Upper lobe of right lung (tissue), 1 donor: ENCODE results near the gene ALG12. TPM values are rescaled to one million over a fixed set of nuclear protein-coding genes. Genes with fewer than 3 reads are reported as not detected.

Experiments
- ATAC-seq: fragments of 200-7000 bp; cut with Tn5 transposase; one replicate; pipeline ENCODE4 v1.9.1; 2020; ENCODE audit warnings: mild to moderate bottlenecking, moderate library complexity
- DNase-seq: peaks from one replicate; pipeline ENCODE4 v3.0.0-alpha.2; 2020
- H3K27ac ChIP-seq: fragments of 200-600 bp; one replicate; pipeline ENCODE4 v1.8.0; 2022
- H3K27me3 ChIP-seq: fragments of 200-600 bp; one replicate; pipeline ENCODE4 v1.8.0; 2022; ENCODE audit warnings: mild to moderate bottlenecking
- H3K36me3 ChIP-seq: fragments of 200-600 bp; one replicate; pipeline ENCODE4 v1.8.0; 2022
- H3K4me1 ChIP-seq: fragments of 200-600 bp; one replicate; pipeline ENCODE4 v1.8.0; 2022
- H3K4me3 ChIP-seq: fragments of 200-600 bp; one replicate; pipeline ENCODE4 v1.8.0; 2022; ENCODE audit warnings: mild to moderate bottlenecking
- H3K9me3 ChIP-seq: fragments of 200-600 bp; one replicate; pipeline ENCODE4 v1.8.0; 2022
- intact Hi-C: fragments of 100-400 bp; cut with DNase I; formaldehyde crosslinking; loops from one replicate; pipeline ENCODE4 v1.11.0; 2022
- total RNA-seq: library from RNA; stranded (reverse); fragmentation: NEBNext Ultra II Directional; extraction: Animal tissue kit (Norgen Biotek cat#: 25700); gene quantifications from one replicate; pipeline ENCODE4 v1.2.1, GENCODE V29; 2021
- TF ChIP-seq, protein P1 (sequence below): fragments of 200-600 bp; IDR thresholded peaks from one replicate; pipeline ENCODE4 v1.8.0; 2022; ENCODE audit warnings: antibody characterized with exemption
- donor health status: DM: no; HTN: yes; CAD: no; lungs with severe emphysema.

ALG12 gene
- total RNA-seq, 1 donor from 2014 or later: 28.1 TPM

DNA sequence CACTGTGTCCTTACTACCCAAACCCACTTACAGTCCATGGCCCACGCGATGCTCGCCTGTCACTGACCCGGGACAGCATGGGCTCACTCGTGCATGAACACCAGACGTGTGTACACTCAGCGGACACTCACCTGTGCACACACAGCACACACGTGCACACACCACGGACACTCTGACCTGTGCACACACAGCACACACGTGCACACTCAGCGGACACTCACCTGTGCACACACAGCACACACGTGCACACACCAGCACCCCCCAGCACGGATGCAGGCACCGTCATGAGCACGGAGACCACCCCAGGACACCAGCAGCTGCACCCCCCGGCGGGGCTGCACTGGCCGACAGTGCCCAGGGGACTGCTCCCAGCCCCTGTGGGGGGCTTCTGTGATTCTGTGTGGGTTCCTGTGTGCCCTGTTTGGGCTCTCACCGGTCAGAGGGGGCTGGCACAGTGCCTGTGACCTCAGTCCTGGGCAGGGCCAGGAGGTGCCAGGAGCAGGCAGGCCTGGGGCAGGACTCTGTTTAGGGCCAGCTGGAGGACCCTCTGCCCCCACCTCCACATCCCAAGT is 20.4 kb upstream of the ALG12 start:
- no peak overlapping the region for H3K27ac ChIP-seq
- intact Hi-C loops: loop anchor here (10.0 kb wide), 1 partner anchor 46 kb away; no protein-coding TSS in a partner anchor

DNA sequence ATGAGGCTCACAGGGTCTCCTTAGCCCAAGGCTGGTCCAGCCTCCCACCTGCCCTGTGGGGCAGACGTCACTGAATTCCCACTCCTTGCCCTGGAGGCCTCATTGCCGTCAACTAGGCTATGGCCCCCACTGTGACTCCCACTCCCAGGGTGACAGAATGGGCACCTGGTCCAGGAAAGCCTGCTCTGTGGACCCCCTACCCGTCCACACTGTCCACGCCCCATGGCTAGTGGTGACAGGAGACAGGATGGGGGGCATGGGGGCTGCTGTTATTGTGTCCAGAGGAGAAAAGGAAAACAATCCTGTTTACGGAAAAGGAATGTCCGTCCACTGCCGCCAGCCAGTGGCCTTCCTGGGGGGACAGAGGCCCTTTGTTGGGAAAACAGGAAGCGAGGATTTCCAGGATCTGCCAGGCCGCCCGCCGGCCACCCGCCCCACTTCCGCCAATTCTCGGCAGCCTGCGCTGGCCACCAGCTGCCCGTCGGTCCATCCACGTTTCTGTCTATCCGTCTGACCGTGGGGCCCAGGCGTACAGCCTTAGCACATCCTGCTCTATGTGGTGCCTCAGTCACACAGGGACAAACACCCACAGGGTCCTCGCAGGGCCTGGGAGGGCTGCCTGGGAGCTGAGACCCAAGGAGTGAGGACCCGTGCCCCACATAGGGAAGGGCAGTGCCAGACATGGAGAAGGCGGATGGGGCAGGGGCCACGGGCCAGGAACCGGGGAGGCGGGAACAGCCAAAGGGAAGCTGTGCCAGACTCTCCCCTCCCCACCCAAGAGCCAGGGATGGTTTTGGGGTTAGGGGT is 19.7 kb upstream of the ALG12 start:
- no peaks in the 10 kb centered on the region for H3K9me3 ChIP-seq
- no peak overlapping the region for H3K4me3 ChIP-seq
- peak; percentile 71 for DNase-seq
- H3K36me3 ChIP-seq: no peaks in the 10 kb centered on the region
- peak overlapping the region; percentile 95 for H3K27ac ChIP-seq
- intact Hi-C loops: loop anchor here (10.0 kb wide), 1 partner anchor 47 kb away; no protein-coding TSS in a partner anchor
- H3K27me3 ChIP-seq: no peaks in the 10 kb centered on the region
- no peak for ATAC-seq
- H3K4me1 ChIP-seq: peaks cover 30% of the 10 kb centered on the region
- TF ChIP-seq, protein P1, sequence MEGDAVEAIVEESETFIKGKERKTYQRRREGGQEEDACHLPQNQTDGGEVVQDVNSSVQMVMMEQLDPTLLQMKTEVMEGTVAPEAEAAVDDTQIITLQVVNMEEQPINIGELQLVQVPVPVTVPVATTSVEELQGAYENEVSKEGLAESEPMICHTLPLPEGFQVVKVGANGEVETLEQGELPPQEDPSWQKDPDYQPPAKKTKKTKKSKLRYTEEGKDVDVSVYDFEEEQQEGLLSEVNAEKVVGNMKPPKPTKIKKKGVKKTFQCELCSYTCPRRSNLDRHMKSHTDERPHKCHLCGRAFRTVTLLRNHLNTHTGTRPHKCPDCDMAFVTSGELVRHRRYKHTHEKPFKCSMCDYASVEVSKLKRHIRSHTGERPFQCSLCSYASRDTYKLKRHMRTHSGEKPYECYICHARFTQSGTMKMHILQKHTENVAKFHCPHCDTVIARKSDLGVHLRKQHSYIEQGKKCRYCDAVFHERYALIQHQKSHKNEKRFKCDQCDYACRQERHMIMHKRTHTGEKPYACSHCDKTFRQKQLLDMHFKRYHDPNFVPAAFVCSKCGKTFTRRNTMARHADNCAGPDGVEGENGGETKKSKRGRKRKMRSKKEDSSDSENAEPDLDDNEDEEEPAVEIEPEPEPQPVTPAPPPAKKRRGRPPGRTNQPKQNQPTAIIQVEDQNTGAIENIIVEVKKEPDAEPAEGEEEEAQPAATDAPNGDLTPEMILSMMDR: no peak

More for the DNA sequence above, 20.4 kb upstream of the ALG12 start:
- DNase-seq: peak; percentile 67
- Histone ChIP-seq H3K4me1 (peaks cover 23% of the 10 kb centered on the region), H3K27me3 (no peaks in the 10 kb centered on the region), H3K4me3 (no peak overlapping the region), H3K36me3 (no peaks in the 10 kb centered on the region), H3K9me3 (no peaks in the 10 kb centered on the region)
- TF ChIP-seq, protein P1: no peak
- no peak for ATAC-seq

DNA sequence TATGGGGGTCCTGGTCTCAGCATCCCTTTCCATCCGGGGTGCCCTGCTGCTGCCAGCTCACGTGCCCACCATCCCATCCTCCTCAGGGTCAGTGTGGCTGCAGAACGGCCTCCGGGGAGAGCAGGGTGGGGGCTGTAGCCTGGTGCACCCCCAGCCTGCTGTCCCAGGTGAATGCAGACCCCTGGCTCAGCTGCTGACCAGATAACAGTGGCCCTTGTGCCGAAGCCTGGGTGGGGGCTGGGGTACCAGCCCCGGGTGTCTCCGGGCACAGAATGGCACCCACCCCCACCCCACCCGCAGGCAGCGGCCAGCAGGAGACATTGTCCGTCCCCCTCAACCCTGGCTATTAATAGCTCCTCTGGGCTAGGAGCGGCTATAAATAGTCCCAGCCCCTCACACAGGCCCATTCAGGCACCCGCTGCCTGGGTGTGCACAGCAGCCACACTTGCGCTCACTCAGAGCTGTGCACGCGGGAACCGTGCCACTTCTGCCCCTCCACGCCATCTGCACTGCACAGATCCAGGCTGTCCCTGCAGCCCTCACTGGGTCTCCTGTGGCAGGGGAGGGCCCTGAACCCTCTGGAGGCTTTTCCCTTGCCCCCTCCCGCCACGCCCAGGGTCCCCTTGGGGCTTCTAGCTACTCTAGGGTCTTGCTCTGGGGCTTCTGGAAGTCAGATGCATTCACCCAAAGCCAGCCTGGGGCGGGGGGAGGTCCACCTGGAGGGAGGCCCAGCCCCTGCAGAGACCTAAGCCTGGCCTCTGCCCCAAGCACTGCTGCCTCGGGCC is 18.9 kb upstream of the ALG12 start:
- TF ChIP-seq, protein P1: no peak
- H3K27me3 ChIP-seq: no peaks in the 10 kb centered on the region
- intact Hi-C loops: loop anchor here (10.0 kb wide), 1 partner anchor 48 kb away; no protein-coding TSS in a partner anchor
- H3K4me1 ChIP-seq: peaks cover 33% of the 10 kb centered on the region
- DNase-seq (peak; percentile 63), ATAC-seq (no peak)
- H3K36me3 ChIP-seq: no peaks in the 10 kb centered on the region
- peak overlapping the region; percentile 63 for H3K4me3 ChIP-seq
- H3K9me3 ChIP-seq: no peaks in the 10 kb centered on the region
- H3K27ac ChIP-seq: peak overlapping the region; percentile 95

DNA sequence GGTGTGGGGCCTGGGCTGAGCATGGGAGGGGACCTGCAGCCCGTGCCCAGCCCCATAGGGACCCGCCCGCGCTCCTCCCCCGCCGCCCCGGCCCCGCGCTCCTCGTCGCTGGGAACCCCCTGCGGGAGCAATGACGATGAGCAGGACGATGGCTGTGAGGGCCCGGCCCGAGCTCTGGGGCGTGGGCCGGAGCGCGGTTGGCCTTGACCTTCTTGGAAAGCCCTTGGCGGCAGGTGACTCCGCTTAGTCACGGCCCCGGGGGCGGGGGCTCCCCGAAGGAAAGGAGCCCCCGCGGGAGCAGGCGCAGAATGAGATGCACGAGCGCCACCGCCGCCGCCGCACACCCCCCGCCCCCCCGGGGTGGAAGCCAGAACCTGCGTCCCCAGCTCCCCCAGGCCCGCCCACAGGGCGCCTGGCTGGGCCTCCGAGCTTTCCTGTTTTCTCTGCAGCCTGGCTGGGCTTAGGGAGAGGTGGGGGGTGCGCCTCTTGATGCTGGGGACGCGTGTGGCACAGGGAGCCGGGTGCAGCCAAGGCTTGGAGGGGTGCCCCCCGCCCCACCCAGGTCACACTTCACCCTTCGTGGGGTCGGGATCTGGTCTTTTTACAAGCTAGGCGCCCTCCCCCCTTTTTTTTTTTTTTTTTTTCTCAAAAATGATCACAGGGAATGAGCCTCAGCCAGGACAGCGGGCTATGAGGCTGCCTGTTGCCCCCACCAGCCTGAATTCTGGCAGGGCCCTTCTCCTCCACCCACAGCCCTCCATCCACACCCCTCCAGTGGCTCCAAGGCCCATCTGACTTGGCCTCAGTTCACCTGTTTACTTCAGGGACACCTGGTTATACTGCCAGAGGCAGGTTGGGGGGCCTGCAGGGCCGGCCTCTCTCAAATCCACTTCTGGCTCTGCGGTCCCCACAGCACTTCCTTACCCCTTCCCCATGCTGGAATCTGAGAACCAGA is 18.1 kb upstream of the ALG12 start:
- H3K4me3 ChIP-seq: peak overlapping the region; percentile 63
- DNase-seq (peak; percentile 98), ATAC-seq (peak; percentile 81)
- H3K4me1 ChIP-seq: peaks cover 40% of the 10 kb centered on the region
- no peaks in the 10 kb centered on the region for H3K27me3 ChIP-seq
- TF ChIP-seq, protein P1: no peak
- peak overlapping the region; percentile 95 for H3K27ac ChIP-seq
- no peaks in the 10 kb centered on the region for H3K9me3 ChIP-seq
- no peaks in the 10 kb centered on the region for H3K36me3 ChIP-seq
- intact Hi-C loops: loop anchor here (10.0 kb wide), 1 partner anchor 49 kb away; no protein-coding TSS in a partner anchor

DNA sequence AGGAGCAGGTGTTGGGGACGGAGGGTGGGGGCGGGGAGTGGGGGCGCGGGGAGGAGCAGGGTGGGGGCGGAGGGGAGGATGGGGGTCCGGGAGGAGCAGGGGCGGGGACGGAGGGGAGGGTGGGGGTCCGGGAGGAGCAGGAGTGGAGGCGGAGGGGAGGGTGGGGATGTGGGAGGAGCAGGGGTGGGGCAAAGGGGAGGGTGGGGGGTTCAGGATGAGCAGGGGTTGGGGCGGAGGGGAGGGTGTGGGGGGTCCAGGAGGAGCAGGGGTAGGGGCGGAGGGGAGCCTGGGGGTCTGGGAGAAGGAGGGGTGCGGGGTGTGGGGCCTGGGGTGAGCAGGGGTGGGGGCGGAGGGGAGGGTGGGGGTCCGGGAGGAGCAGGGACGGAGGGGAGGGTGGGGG is 17.3 kb upstream of the ALG12 start:
- intact Hi-C loops: loop anchor here (10.0 kb wide), 1 partner anchor 49 kb away; no protein-coding TSS in a partner anchor
- Histone ChIP-seq H3K36me3 (no peaks in the 10 kb centered on the region), H3K4me1 (peaks cover 46% of the 10 kb centered on the region), H3K9me3 (no peaks in the 10 kb centered on the region), H3K27me3 (no peaks in the 10 kb centered on the region), H3K27ac (peak overlapping the region; percentile 95), H3K4me3 (peak overlapping the region; percentile 63)
- no peak for ATAC-seq
- no peak for DNase-seq
- TF ChIP-seq, protein P1: no peak
